Heart left ventricle (tissue), 16 donors: ENCODE measurements around the gene MRGPRE. TPM values are rescaled to one million over a fixed set of nuclear protein-coding genes. Genes with fewer than 3 reads are reported as not detected.

Experiments used
- ATAC-seq, 4 donors: fragments of 200-7000 bp; cut with Tn5 transposase; one replicate each; pipeline ENCODE4 v1.9.1; 2020 to 2022; ENCODE audit warnings: moderate library complexity in 4 of 4, mild to moderate bottlenecking in 3 of 4, moderate number of reproducible peaks in 1 of 4
- DNase-seq, 5 donors: peaks; one replicate each; pipeline ENCODE4 v3.0.0-alpha.2; 2020
- H3K27ac ChIP-seq, 12 donors: fragments of 200-600 bp; sonication (generic) in 4 of 12; one replicate each; pipeline versions ENCODE4 v1.5.0 to v1.8.0; 2016 to 2022; ENCODE audit warnings: mild to moderate bottlenecking in 2 of 12
- H3K27me3 ChIP-seq, 9 donors: fragments of 200-600 bp; sonication (generic) in 2 of 9; one replicate each; pipeline versions ENCODE4 v1.5.1 to v1.8.0; 2016 to 2022; ENCODE audit warnings: mild to moderate bottlenecking in 3 of 9
- H3K36me3 ChIP-seq, 9 donors: fragments of 200-600 bp; sonication (generic) in 2 of 9; one replicate each; pipeline versions ENCODE4 v1.5.0 to v1.8.0; 2018 to 2022; ENCODE audit warnings: mild to moderate bottlenecking in 2 of 9
- H3K4me1 ChIP-seq, 12 donors: fragments of 200-600 bp; sonication (generic) in 4 of 12; one replicate each; pipeline versions ENCODE4 v1.5.0 to v1.8.0; 2016 to 2022; ENCODE audit warnings: mild to moderate bottlenecking in 3 of 12
- H3K4me3 ChIP-seq, 12 donors: fragments of 200-600 bp; sonication (generic) in 4 of 12; one replicate each; pipeline versions ENCODE4 v1.5.0 to v1.8.0; 2017 to 2022; ENCODE audit warnings: mild to moderate bottlenecking in 9 of 12, moderate library complexity in 4 of 12
- H3K9me3 ChIP-seq, 12 donors: fragments of 200-600 bp; sonication (generic) in 4 of 12; one replicate each; pipeline versions ENCODE4 v1.5.0 to v1.8.0; 2016 to 2022; ENCODE audit warnings: mild to moderate bottlenecking in 1 of 12
- POLR2A ChIP-seq, 2 donors: fragments of 450-650 bp; IDR thresholded peaks; one replicate each; pipeline ENCODE4 v1.6.1; 2017; ENCODE audit warnings: antibody characterized with exemption in 2 of 2, mild to moderate bottlenecking in 2 of 2, moderate library complexity in 2 of 2
- WGBS, 4 donors: extraction: QIAGEN DNeasy Blood & Tissue Kit in 2 of 4; methylation state at CpG; one replicate each; pipeline versions ENCODE4 v1.1.5 to v1.1.7; 2013 to 2018; 5-methylcytosine and 5-hydroxymethylcytosine counted together
- intact Hi-C, 10 donors: fragments of 100-400 bp; cut with DNase I; formaldehyde crosslinking; loops; one replicate each; pipeline versions ENCODE4 v1.11.1 to v1.14.2; 2022
- polyA plus RNA-seq, 2 donors: library from polyadenylated mRNA; stranded (reverse); fragments of 200-250 nt; gene quantifications; one replicate each; pipeline ENCODE4 v1.2.3, GENCODE V29; 2013
- total RNA-seq, 9 donors: library from RNA; depleted of rRNA in 2 of 9; stranded (reverse); fragments of >200 nt in 2 of 9; fragmentation: NEBNext Ultra II Directional in 3 of 9; extraction: Animal tissue kit (Norgen Biotek cat#: 25700) in 3 of 9; gene quantifications; one replicate each; pipeline versions ENCODE4 v1.1.0 to v1.2.4, GENCODE V29; 2016 to 2023
- TF ChIP-seq, protein P1 (sequence below), 12 donors: fragments of 200-600 bp; sonication (generic) in 4 of 12; IDR thresholded peaks; one replicate each; pipeline versions ENCODE4 v1.5.0 to v1.8.0; 2018 to 2022; ENCODE audit warnings: antibody characterized with exemption in 12 of 12, mild to moderate bottlenecking in 5 of 12
- donor health status: ischemic (EF 13 %, LVEDD 7.1; RV severe dilation, severe dysfunction).
- donor health status: healthy with polysubstance abuse.
- donor health status: DM: no; HTN: yes; CAD: no.
- donor health status: DM: no; HTN: no; CAD: no.
- donor health status: ischemic (EF 25% LVEDD 6.9; RV normal size, moderate dysfunction).
- donor health status: ischemic (EF 25% LVEDD 5.7; RV mildly dilated, moderate dysfunction).
- donor health status: healthy.
- donor health status: DM: yes; HTN: yes; CAD: no.
- donor health status: ischemic (EF 35%, LVEDD 5.7; RV mildly dilated, moderate dysfunction).
- donor health status: nonischemic (EF 11% LVEDD 7.7; RV severe dilation, severe dysfunction).
- donor health status: DM: yes; HTN: yes; CAD: no.
- donor health status: PGD.
- donor health status: ischemic (EF 29% LVEDD 5.4; RV normal size, mild dysfunction).
- donor health status: nonischemic (EF 23%, LVEDD 6.1; RV moderate dilation, normal function).

MRGPRE gene
- total and polyA plus RNA-seq, 11 donors = 0.30 to 2.3 (median 0.65) TPM; not detected in 4

DNA sequence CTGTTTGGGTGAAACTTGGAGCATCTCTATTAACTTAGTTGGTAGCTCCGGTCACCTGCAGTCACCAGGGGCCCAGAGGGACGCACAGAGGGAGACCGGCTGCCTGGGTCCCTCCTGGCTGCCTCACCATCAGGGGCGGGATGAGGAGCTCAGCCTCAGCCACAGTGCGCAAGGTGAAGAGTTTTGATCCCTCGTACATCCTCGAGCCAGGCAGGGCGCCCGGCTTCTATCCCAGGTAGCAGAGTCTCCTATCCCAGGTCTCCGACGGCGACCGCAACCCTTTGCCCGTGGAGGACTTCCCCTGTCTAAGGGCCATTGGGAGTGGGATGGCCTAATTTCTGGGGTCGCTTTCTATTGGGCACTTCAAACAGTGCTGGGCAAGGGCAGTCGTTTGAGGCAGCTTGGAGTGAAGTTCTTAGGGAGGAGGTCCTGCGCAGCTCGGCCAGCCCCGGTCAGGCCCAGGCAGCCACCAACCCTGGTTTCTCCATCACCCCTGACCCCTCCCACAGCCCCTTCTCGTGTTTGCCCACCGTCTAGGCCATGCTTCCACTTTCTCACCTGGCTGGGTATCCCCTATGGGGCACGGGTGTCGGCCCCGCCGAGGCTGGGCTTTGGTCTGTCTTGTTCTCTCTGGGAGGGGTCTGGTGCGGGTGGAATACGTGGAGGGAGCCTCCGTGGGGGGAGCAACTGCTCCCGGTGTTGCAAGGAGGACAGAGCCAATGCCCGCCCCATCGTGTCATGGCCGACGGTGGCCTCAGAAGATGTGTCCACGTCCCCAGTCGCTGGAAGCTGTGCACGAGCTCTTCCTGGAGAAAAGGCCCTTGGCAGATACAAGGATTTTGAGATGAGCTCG, 10.0 kb downstream of the MRGPRE start:
- Histone ChIP-seq H3K4me3 (no peak overlapping the region), H3K36me3 (no peaks in the 10 kb centered on the region), H3K4me1 (peaks cover 0 to 12% (median 0%) of the 10 kb centered on the region in 12 donors), H3K27ac (no peak overlapping the region), H3K9me3 (no peaks in the 10 kb centered on the region), H3K27me3 (peaks cover 0 to 72% (median 21%) of the 10 kb centered on the region in 9 donors)
- no peak for DNase-seq
- TF ChIP-seq, protein P1, sequence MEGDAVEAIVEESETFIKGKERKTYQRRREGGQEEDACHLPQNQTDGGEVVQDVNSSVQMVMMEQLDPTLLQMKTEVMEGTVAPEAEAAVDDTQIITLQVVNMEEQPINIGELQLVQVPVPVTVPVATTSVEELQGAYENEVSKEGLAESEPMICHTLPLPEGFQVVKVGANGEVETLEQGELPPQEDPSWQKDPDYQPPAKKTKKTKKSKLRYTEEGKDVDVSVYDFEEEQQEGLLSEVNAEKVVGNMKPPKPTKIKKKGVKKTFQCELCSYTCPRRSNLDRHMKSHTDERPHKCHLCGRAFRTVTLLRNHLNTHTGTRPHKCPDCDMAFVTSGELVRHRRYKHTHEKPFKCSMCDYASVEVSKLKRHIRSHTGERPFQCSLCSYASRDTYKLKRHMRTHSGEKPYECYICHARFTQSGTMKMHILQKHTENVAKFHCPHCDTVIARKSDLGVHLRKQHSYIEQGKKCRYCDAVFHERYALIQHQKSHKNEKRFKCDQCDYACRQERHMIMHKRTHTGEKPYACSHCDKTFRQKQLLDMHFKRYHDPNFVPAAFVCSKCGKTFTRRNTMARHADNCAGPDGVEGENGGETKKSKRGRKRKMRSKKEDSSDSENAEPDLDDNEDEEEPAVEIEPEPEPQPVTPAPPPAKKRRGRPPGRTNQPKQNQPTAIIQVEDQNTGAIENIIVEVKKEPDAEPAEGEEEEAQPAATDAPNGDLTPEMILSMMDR (IDR thresholded peaks at IDR 0.05) = no peak
- no peak for TF ChIP-seq POLR2A (IDR thresholded peaks at IDR 0.05)
- intact Hi-C loops = no loop called here
- ATAC-seq = no peak
- WGBS, 4 donors = 79 to 83% (median 81%) methylated on average over 34 to 37 of the region's 37 CpGs

DNA sequence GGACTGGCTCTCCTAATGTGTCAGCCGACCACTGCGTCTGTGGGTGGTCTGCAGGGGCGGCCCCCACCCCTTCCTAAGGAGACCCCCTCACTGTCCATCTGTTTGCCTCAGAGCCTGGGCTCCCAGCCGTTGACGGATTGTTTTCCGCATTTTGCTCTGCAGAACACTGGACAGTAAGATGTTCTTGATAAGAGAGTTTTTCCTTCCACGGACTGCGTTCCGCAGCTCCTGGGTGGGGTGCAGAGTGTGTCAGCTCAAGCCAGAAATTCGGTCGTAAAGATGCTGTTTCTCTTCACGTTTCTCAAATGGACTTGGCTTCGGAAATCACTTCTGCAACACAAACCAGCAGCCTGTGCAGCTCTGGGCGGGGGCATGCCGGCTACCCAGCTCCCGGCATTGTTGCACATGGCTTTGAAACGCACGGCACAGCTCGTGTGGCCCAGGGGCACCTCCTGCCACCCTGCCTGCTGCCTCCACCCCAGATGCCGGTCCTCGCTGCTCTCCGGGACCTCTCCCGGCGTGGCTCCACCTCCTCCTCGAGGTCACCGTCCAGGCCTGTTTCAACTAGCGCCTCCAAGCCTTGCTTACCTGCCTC, 10.7 kb downstream of the MRGPRE start:
- peaks cover 0 to 74% (median 22%) of the 10 kb centered on the region in 9 donors for H3K27me3 ChIP-seq
- 54 to 67% (median 62%) methylated on average over 24 to 27 of the region's 27 CpGs for WGBS, 4 donors
- H3K4me3 ChIP-seq = no peak overlapping the region

DNA sequence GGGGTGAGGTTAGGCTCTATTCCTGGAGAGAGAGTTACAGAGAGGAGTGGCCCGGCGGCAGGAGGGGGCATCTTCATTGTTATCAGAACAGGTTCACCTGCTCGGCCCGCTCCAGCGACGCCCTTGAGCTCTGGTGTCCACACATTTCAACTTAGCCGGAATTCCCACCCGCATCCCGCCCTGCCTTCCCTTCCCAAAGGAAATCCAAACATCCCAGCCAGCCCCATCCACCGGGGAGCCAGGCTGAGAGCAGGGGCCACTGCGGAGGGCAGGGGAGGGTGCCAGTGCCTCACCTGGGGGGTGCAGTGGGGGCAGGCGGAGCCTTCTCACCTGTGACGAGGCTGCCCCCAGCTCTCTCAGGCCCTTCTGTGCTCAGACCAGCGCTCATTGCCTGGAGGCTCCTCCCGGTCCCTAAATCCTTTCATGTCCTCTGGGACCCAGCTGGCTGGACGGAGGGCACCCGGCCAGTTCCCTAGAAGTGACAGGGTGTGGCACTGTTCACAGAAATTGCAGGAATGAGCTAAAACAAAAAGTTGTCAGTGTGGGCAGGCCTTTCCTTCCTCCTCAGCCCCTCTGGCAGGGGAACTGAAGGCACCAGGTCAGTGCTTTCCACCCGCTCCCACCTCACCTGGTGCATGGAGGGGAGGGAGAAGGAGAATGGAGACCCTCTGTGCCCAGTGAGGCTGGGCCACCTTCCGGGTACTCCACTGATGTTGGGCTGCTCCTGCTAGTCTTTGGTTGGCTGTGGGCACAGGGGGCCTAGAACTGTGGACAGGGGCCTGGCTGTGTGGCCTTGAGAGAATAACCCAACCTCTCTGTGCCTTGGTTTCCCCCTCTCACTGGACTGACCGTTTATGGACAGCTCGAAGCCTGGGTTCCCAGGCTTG, 11.5 kb downstream of the MRGPRE start:
- no peak overlapping the region for H3K4me3 ChIP-seq
- TF ChIP-seq, protein P1 (IDR thresholded peaks at IDR 0.05) = no peak
- no peak for TF ChIP-seq POLR2A (IDR thresholded peaks at IDR 0.05)
- H3K27me3 ChIP-seq = peaks cover 0 to 81% (median 25%) of the 10 kb centered on the region in 9 donors
- intact Hi-C loops = no loop called here
- 41 to 64% (median 48%) methylated on average over 17 to 21 of the region's 21 CpGs for WGBS, 4 donors
- DNase-seq (peak in 2 of 5 donors; percentile 11 to 49), ATAC-seq (no peak)
- no peaks in the 10 kb centered on the region for H3K36me3 ChIP-seq
- no peak overlapping the region for H3K27ac ChIP-seq
- H3K9me3 ChIP-seq = no peaks in the 10 kb centered on the region
- peaks cover 0 to 15% (median 0%) of the 10 kb centered on the region in 12 donors for H3K4me1 ChIP-seq

More for the DNA sequence above, 10.7 kb downstream of the MRGPRE start:
- ATAC-seq (no peak), DNase-seq (peak in 1 of 5 donors; percentile 10)
- H3K36me3 ChIP-seq = no peaks in the 10 kb centered on the region
- H3K4me1 ChIP-seq = peaks cover 0 to 15% (median 0%) of the 10 kb centered on the region in 12 donors
- TF ChIP-seq POLR2A (IDR thresholded peaks at IDR 0.05) = no peak
- TF ChIP-seq, protein P1 (IDR thresholded peaks at IDR 0.05) = no peak
- no peak overlapping the region for H3K27ac ChIP-seq
- H3K9me3 ChIP-seq = no peaks in the 10 kb centered on the region
- intact Hi-C loops = no loop called here
